ENCODE results near the gene TP53I13. TPM values are rescaled to one million over a fixed set of nuclear protein-coding genes. Genes with fewer than 3 reads are reported as not detected.

The TP53I13 gene
- polyA plus RNA-seq, 2 of the 4 experiments (the other 2 are of a cell fraction) = 27.5 to 57.8 TPM

- TF ChIP-seq RFX5 (IDR thresholded peaks at IDR 0.05) = no peak
Measured at GRCh38 chr17:29588017-29588561, 19.6 kb downstream of the TP53I13 start (continued).

GRCh38 chr17:29588562-29589411 lies 20.3 kb downstream of the TP53I13 start:
- Histone ChIP-seq H3K4me1 (peaks cover 53% of the 10 kb centered on the region), H3K4me2 (peak overlapping the region; percentile 98), H3K9me3 (no peaks in the 10 kb centered on the region), H3K27ac (peak overlapping the region; percentile 95 to 96), H3K4me3 (peak overlapping the region; percentile 82)
- ChIA-PET CTCF (interaction anchor here (0.6 to 16.7 kb wide), 14 partner anchors 8 to 504 kb away, joined by 3 to 383 read pairs (median 4); partner anchors contain the start of genes ABHD15 and TP53I13), POLR2A (interaction anchor here (1.5 kb wide), 1 partner anchor 22 kb away, joined by 5 read pairs; the partner anchor contains the start of gene ABHD15)
- FAIRE-seq = no peak
- TF ChIP-seq MAX (IDR thresholded peaks at IDR 0.05) = peak; percentile 45
- no peak for TF ChIP-seq CHD2 (IDR thresholded peaks at IDR 0.05; ENCODE audit: low read length, partially characterized antibody)
- DNase-seq (ENCODE audit: low read depth in 1 of 2, low spot score in 1 of 2) = peak; percentile 52 to 70
- WGBS (ENCODE audit: missing lambda C conversion rate) = 2% methylated on average over 20 of the region's 72 CpGs
- ATAC-seq = peak; percentile 1 to 2; a peak in 4 of 6 replicates

- Histone ChIP-seq H3K4me3 (peak within 1 kb of the TSS; percentile 82), H3K4me1 (peaks cover 56% of the 10 kb centered on the region), H3K4me2 (peak within 1 kb of the TSS; percentile 98), H3K27ac (peak within 1 kb of the TSS; percentile 95 to 96), H3K9me3 (no peaks in the 10 kb centered on the region)
- TF ChIP-seq BCL3 (IDR thresholded peaks at IDR 0.05) = 0 out of 3 replicates have a peak, but pooled peaks have one; percentile 30
- TF ChIP-seq FOSL2 (IDR thresholded peaks at IDR 0.05) = no peak
- peak; percentile 54 for TF ChIP-seq FOSL2 (CRISPR knock-in tag; IDR thresholded peaks at IDR 0.05)
- peak; percentile 64; the same call in 1 of the 2 replicates for TF ChIP-seq HOXB13 (CRISPR knock-in tag; IDR thresholded peaks at IDR 0.05; ENCODE audit: low read depth)
- no peak for TF ChIP-seq NR3C1 (IDR thresholded peaks at IDR 0.05)
- no peak for TF ChIP-seq SMC3 (IDR thresholded peaks at IDR 0.05)
- TF ChIP-seq POLR2A (IDR thresholded peaks at IDR 0.05; ENCODE audit: low read length) = peak; percentile 63
- no peak for TF ChIP-seq BHLHE40 (IDR thresholded peaks at IDR 0.05; ENCODE audit: low read depth, low read length)
- no peak for TF ChIP-seq TFCP2L1 (CRISPR knock-in tag; IDR thresholded peaks at IDR 0.05)
- TF ChIP-seq HOXB5 (CRISPR knock-in tag; IDR thresholded peaks at IDR 0.05) = no peak
- TF ChIP-seq PHF8 (IDR thresholded peaks at IDR 0.05; ENCODE audit: borderline replicate concordance, low read depth) = peak; percentile 31; the same call in 1 of the 2 replicates
- peak; percentile 75; the same call in 1 of the 2 replicates for TF ChIP-seq MYC (IDR thresholded peaks at IDR 0.05; ENCODE audit: borderline replicate concordance, low read length)
- TF ChIP-seq JUN (IDR thresholded peaks at IDR 0.05) = peak in 1 of 2 experiments; percentile 56; a peak in 3 of 5 replicates
- no peak for TF ChIP-seq RCOR1 (IDR thresholded peaks at IDR 0.05; ENCODE audit: low read depth, low read length)
- 0 out of 2 replicates have a peak, but pooled peaks have one; percentile 10 for TF ChIP-seq GATA3 (IDR thresholded peaks at IDR 0.05; ENCODE audit: borderline replicate concordance)
- peak; percentile 55 for TF ChIP-seq MAX (IDR thresholded peaks at IDR 0.05)
- no peak for TF ChIP-seq CTCF (IDR thresholded peaks at IDR 0.05)
- peak; percentile 24; the same call in 1 of the 2 replicates for TF ChIP-seq ZNF302 (CRISPR knock-in tag; IDR thresholded peaks at IDR 0.05)
- TF ChIP-seq RFX5 (IDR thresholded peaks at IDR 0.05) = peak; percentile 18; the same call in 1 of the 2 replicates
- DNase-seq (ENCODE audit: low read depth in 1 of 2, low spot score in 1 of 2) = peak; percentile 85 to 92
- ChIA-PET POLR2A (interaction anchor here (1.2 to 2.8 kb wide), 2 partner anchors 22 to 220 kb away, joined by 4 to 21 read pairs; partner anchors contain the start of genes ABHD15 and TP53I13), CTCF (interaction anchor here (1.5 to 16.7 kb wide), 6 partner anchors 17 to 190 kb away, joined by 3 to 474 read pairs (median 170); partner anchors contain the start of genes ABHD15 and TP53I13)
- no peak for FAIRE-seq
- WGBS (ENCODE audit: missing lambda C conversion rate) = 7% methylated on average over 26 of the region's 70 CpGs
- ATAC-seq = peak; percentile 21 to 40
Measured at GRCh38 chr17:29589524-29590410, 21.3 kb downstream of the TP53I13 start, which contains the start of gene GIT1. Gene GIT1 (minus strand): TSS chr17:29589648. CDS start chr17:29589378, 270 bp downstream.

Data from A549 (cell line).